H1 (cell line): ENCODE data around the gene CDK4. TPM values are rescaled to one million over a fixed set of nuclear protein-coding genes. Genes with fewer than 3 reads are reported as not detected.

Experiments
- CTCF ChIA-PET: fragments of 300-600 bp; sonication (Branson Sonifier 250); formaldehyde crosslinking; loops from one replicate; lab custom pipeline; 2021; ENCODE audit not compliant: partially characterized antibody; lab: Charles Lee
- POLR2A ChIA-PET: fragments of 300-600 bp; sonication (Branson Sonifier 250); formaldehyde crosslinking; loops from one replicate; lab custom pipeline; 2021; ENCODE audit warnings: inconsistent platforms; ENCODE audit not compliant: partially characterized antibody; lab: Charles Lee
- DNase-seq, 2 experiments: peaks; one replicate each; pipeline versions ENCODE4 v3.0.0 to v3.0.0-alpha.2; 2010 to 2022; ENCODE audit warnings: low spot score in 2 of 2, low read depth in 1 of 2, mixed read lengths in 1 of 2
- FAIRE-seq: peaks from 2 replicates; lab custom pipeline; 2011; peaks lifted over from hg19 to GRCh38; lab: Jason Lieb, UNC
- H2AFZ ChIP-seq: 2 replicates; pipeline ENCODE4 v1.8.1; 2012; ENCODE audit warnings: low read length, inconsistent platforms
- H2AK5ac ChIP-seq: 2 replicates; pipeline ENCODE4 v1.6.1; 2013; ENCODE audit warnings: low read depth, low read length
- H2BK120ac ChIP-seq: replicated peaks from 2 replicates; pipeline ENCODE3; 2013; ENCODE audit warnings: low read depth, low read length, inconsistent platforms
- H2BK12ac ChIP-seq: 2 replicates; pipeline ENCODE4 v1.6.1; 2013; ENCODE audit warnings: low read depth, low read length
- H2BK15ac ChIP-seq: 2 replicates; pipeline ENCODE4 v1.6.1; 2013; ENCODE audit warnings: low read length
- H2BK20ac ChIP-seq: 2 replicates; pipeline ENCODE4 v1.6.1; 2013; ENCODE audit warnings: low read length
- H2BK5ac ChIP-seq: 2 replicates; pipeline ENCODE4 v1.6.1; 2013; ENCODE audit warnings: low read depth, low read length
- H3K14ac ChIP-seq: 2 replicates; pipeline ENCODE4 v1.6.1; 2013; ENCODE audit warnings: inconsistent platforms; ENCODE audit not compliant: insufficient read length
- H3K18ac ChIP-seq: 2 replicates; pipeline ENCODE4 v1.6.1; 2013; ENCODE audit warnings: low read length; ENCODE audit errors: extremely low read depth
- H3K23ac ChIP-seq: 2 replicates; pipeline ENCODE4 v1.6.1; 2013; ENCODE audit warnings: inconsistent platforms; ENCODE audit not compliant: insufficient read length
- H3K23me2 ChIP-seq: 2 replicates; pipeline ENCODE4 v1.6.1; 2013; ENCODE audit warnings: low read depth, low read length
- H3K27ac ChIP-seq: 2 replicates; pipeline ENCODE4 v1.6.1; 2011; ENCODE audit warnings: low read depth, low read length, inconsistent platforms
- H3K27me3 ChIP-seq, 4 experiments: replicated peaks in 1 of 4; 1 replicate in 1 of 4; 2 replicates in 3 of 4; pipeline versions ENCODE4 v1.6.1 to v1.8.1; 2011 to 2013; ENCODE audit warnings: low read length in 3 of 4, mild to moderate bottlenecking in 3 of 4, inconsistent platforms in 2 of 4, mixed read lengths in 2 of 4, moderate library complexity in 1 of 4; ENCODE audit not compliant: control insufficient read depth in 3 of 4, insufficient read depth in 3 of 4; ENCODE audit errors: extremely low read depth in 1 of 4
- H3K36me3 ChIP-seq, 4 experiments: 2 replicates each; pipeline versions ENCODE4 v1.6.1 to v1.8.1; 2011 to 2013; ENCODE audit warnings: mild to moderate bottlenecking in 4 of 4, low read length in 3 of 4, moderate library complexity in 2 of 4, control low read depth in 1 of 4, inconsistent platforms in 1 of 4; ENCODE audit not compliant: insufficient read depth in 4 of 4, control insufficient read depth in 2 of 4
- H3K4ac ChIP-seq: replicated peaks from 2 replicates; pipeline ENCODE3; 2013; ENCODE audit warnings: low read length, low read depth, mixed read lengths, inconsistent platforms; ENCODE audit not compliant: insufficient read length
- H3K4me1 ChIP-seq, 4 experiments: replicated peaks in 1 of 4; 1 replicate in 1 of 4; 2 replicates in 3 of 4; pipeline versions ENCODE4 v1.6.1 to v1.8.1; 2011 to 2013; ENCODE audit warnings: low read length in 3 of 4, inconsistent platforms in 2 of 4, mixed read lengths in 1 of 4; ENCODE audit not compliant: insufficient read depth in 4 of 4, control insufficient read depth in 3 of 4
- H3K4me2 ChIP-seq, 2 experiments: 2 replicates each; pipeline versions ENCODE4 v1.6.1 to v1.8.1; 2011 to 2013; ENCODE audit warnings: low read depth in 2 of 2, low read length in 2 of 2, control low read depth in 1 of 2, inconsistent platforms in 1 of 2, mild to moderate bottlenecking in 1 of 2; ENCODE audit not compliant: insufficient read depth in 1 of 2
- H3K4me3 ChIP-seq, 4 experiments: fragments of 200-600, 300-600 bp in 1 of 4; sonication (generic), shearing (Covaris generic), sonication (Bioruptor Twin) in 1 of 4; 2 replicates each; pipeline versions ENCODE4 v1.5.1 to v1.8.1; 2011 to 2016; ENCODE audit warnings: low read length in 4 of 4, low read depth in 3 of 4, control low read depth in 2 of 4, inconsistent platforms in 2 of 4, mild to moderate bottlenecking in 2 of 4, mixed read lengths in 1 of 4, moderate library complexity in 1 of 4; ENCODE audit not compliant: insufficient read depth in 2 of 4; ENCODE audit errors: extremely low read depth in 1 of 4
- H3K56ac ChIP-seq: replicated peaks from 2 replicates; pipeline ENCODE3; 2013; ENCODE audit warnings: low read depth, mild to moderate bottlenecking, mixed read lengths, low read length, inconsistent platforms; ENCODE audit not compliant: insufficient read length
- H3K79me1 ChIP-seq: 2 replicates; pipeline ENCODE4 v1.6.1; 2013; ENCODE audit warnings: low read depth, low read length, control low read depth
- H3K79me2 ChIP-seq, 2 experiments: 2 replicates each; pipeline versions ENCODE4 v1.6.1 to v1.8.1; 2012 to 2013; ENCODE audit warnings: low read length in 2 of 2, mild to moderate bottlenecking in 2 of 2, inconsistent platforms in 1 of 2; ENCODE audit not compliant: insufficient read depth in 2 of 2, control insufficient read depth in 1 of 2
- H3K9ac ChIP-seq, 4 experiments: replicated peaks in 1 of 4; 1 replicate in 1 of 4; 2 replicates in 3 of 4; pipeline versions ENCODE4 v1.6.1 to v1.8.1; 2011 to 2013; ENCODE audit warnings: low read depth in 3 of 4, low read length in 3 of 4, control low read depth in 2 of 4, mild to moderate bottlenecking in 2 of 4, moderate library complexity in 2 of 4, inconsistent platforms in 1 of 4; ENCODE audit errors: extremely low read depth in 1 of 4
- H3K9me3 ChIP-seq, 2 experiments: 2 replicates each; pipeline versions ENCODE4 v1.6.1 to v1.8.1; 2012 to 2013; ENCODE audit warnings: mild to moderate bottlenecking in 2 of 2, moderate library complexity in 2 of 2, control low read depth in 1 of 2, inconsistent platforms in 1 of 2, low read depth in 1 of 2, low read length in 1 of 2, mixed read lengths in 1 of 2; ENCODE audit not compliant: insufficient read depth in 2 of 2
- H4K20me1 ChIP-seq, 2 experiments: replicated peaks in 1 of 2; 2 replicates each; pipeline versions ENCODE3 to v1.8.1; 2011 to 2013; ENCODE audit warnings: inconsistent platforms in 2 of 2, low read length in 2 of 2, mild to moderate bottlenecking in 1 of 2; ENCODE audit not compliant: insufficient read depth in 2 of 2, control insufficient read depth in 1 of 2
- H4K5ac ChIP-seq: 2 replicates; pipeline ENCODE4 v1.6.1; 2013; ENCODE audit warnings: low read length, low read depth, mixed read lengths, inconsistent platforms; ENCODE audit not compliant: insufficient read length
- H4K8ac ChIP-seq: 2 replicates; pipeline ENCODE4 v1.8.0; 2013; ENCODE audit warnings: mild to moderate bottlenecking, moderate library complexity, low read length, inconsistent platforms; ENCODE audit not compliant: insufficient read depth; ENCODE audit errors: extremely low read depth
- H4K91ac ChIP-seq: replicated peaks from 2 replicates; pipeline ENCODE3; 2013; ENCODE audit warnings: low read length, mixed read lengths, inconsistent platforms; ENCODE audit not compliant: insufficient read length
- BACH1 ChIP-seq: IDR thresholded peaks from 2 replicates; pipeline ENCODE4 v1.6.1; 2012; ENCODE audit warnings: low read length, improper control_type of control experiment
- EZH2 ChIP-seq: fragments of 200-600 bp; sonication (generic); IDR thresholded peaks from 2 replicates; pipeline ENCODE4 v1.7.1; 2012; ENCODE audit warnings: low read depth, mild to moderate bottlenecking, moderate library complexity, low read length, inconsistent platforms; ENCODE audit not compliant: severe bottlenecking
- JUN ChIP-seq: IDR thresholded peaks from 2 replicates; pipeline ENCODE4 v1.6.1; 2011; ENCODE audit warnings: low read depth, mild to moderate bottlenecking, improper control_type of control experiment, low read length
- KDM1A ChIP-seq: fragments of 200-600, 300-600 bp; sonication (generic); IDR thresholded peaks from 2 replicates; pipeline ENCODE4 v1.7.1; 2016; ENCODE audit warnings: mild to moderate bottlenecking, low read length, borderline replicate concordance
- NRF1 ChIP-seq: IDR thresholded peaks from 2 replicates; pipeline ENCODE4 v1.6.1; 2011; ENCODE audit warnings: mild to moderate bottlenecking, low read depth, low read length, improper control_type of control experiment
- POLR2A ChIP-seq, 2 experiments: IDR thresholded peaks; 1 replicate in 1 of 2; 2 replicates in 1 of 2; pipeline ENCODE4 v1.6.1; 2011; ENCODE audit warnings: low read depth in 2 of 2, low read length in 2 of 2, mild to moderate bottlenecking in 2 of 2; ENCODE audit errors: control extremely low read depth in 1 of 2
- RAD21 ChIP-seq, 2 experiments: IDR thresholded peaks in 1 of 2; conservative IDR thresholded peaks in 1 of 2; 2 replicates each; pipeline ENCODE4 v1.6.1; 2011; ENCODE audit warnings: low read depth in 2 of 2, low read length in 2 of 2, improper control_type of control experiment in 1 of 2, inconsistent platforms in 1 of 2, mild to moderate bottlenecking in 1 of 2, moderate library complexity in 1 of 2
- RXRA ChIP-seq: IDR thresholded peaks from 2 replicates; pipeline ENCODE4 v1.6.1; 2011; ENCODE audit warnings: low read depth, mild to moderate bottlenecking, low read length, moderate library complexity; ENCODE audit not compliant: insufficient read depth
- SAP30 ChIP-seq: fragments of 300-600 bp; sonication (generic); IDR thresholded peaks from 2 replicates; pipeline ENCODE4 v1.7.1; 2012; ENCODE audit warnings: low read length, moderate library complexity, mild to moderate bottlenecking, inconsistent platforms; ENCODE audit not compliant: insufficient read depth, insufficient replicate concordance
- SRF ChIP-seq: IDR thresholded peaks from 2 replicates; pipeline ENCODE4 v1.6.1; 2011; ENCODE audit warnings: mild to moderate bottlenecking, low read depth, low read length, moderate library complexity
- WGBS, 2 experiments: shearing (Covaris generic) in 1 of 2; methylation state at CpG; one replicate each; pipeline versions ENCODE4 v1.1.6 to v1.1.7; 2013 to 2015; ENCODE audit warnings: low lambda C conversion rate in 2 of 2, mixed read lengths in 2 of 2, inconsistent platforms in 1 of 2, low coverage in 1 of 2, missing lambda C conversion rate in 1 of 2; ENCODE audit not compliant: insufficient replicate concordance in 2 of 2, insufficient coverage in 1 of 2, insufficient read length in 1 of 2; ENCODE audit errors: extremely low coverage in 1 of 2, missing lambda C conversion rate in 1 of 2; 5-methylcytosine and 5-hydroxymethylcytosine counted together
- polyA plus RNA-seq, 7 experiments: library from polyadenylated mRNA; depleted of rRNA in 3 of 7; stranded (reverse) in 5 of 7; unstranded in 2 of 7; fragments of >200 nt in 5 of 7; fragments of 200-250 nt in 2 of 7; gene quantifications; 1 replicate in 5 of 7; 2 replicates in 1 of 7; 4 replicates in 1 of 7; pipeline versions ENCODE4 v1.2.1 to v1.2.3, GENCODE V29; 2011 to 2013; ENCODE audit warnings: missing spikeins in 2 of 7, mixed read lengths in 2 of 7
- total RNA-seq: library from RNA; stranded (reverse); fragmentation: NEBNext Ultra II Directional; extraction: Animal tissue kit (Norgen Biotek cat#: 25700); gene quantifications from 2 replicates; pipeline ENCODE4 v1.2.1, GENCODE V29; 2021
- TF ChIP-seq, protein P1 (sequence below): IDR thresholded peaks from 2 replicates; pipeline ENCODE4 v1.6.1; 2012; ENCODE audit warnings: inconsistent platforms
- TF ChIP-seq, protein P2 (sequence below): IDR thresholded peaks from 2 replicates; pipeline ENCODE4 v1.6.1; 2012; ENCODE audit warnings: low read length, inconsistent platforms

Gene CDK4
- total and polyA plus RNA-seq, 2 of the 8 experiments (the other 6 are each of a cell fraction or from before 2014, with no cell fraction given), result 174 to 368 TPM

DNA sequence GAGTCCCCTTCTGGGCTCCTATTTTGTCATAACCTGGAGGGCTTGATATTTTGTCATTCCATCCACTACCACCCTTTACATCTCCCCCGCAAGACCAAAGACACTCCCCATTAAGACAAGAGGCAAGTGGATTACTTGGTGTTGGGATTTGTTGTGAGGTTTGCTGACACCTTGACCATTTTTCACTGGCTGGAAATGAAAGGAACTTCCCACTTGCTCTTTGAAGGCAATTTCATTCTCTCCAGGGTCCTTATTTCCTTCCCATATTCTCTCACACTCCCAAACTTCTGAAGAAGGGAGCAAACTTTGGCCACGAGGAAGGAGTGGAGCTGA, 28.5 kb downstream of the CDK4 start:
- 76% methylated on average over 2 of the region's 2 CpGs; no CpG with 5 or more reads in 1 of the 2 experiments for WGBS, 2 experiments
- TF ChIP-seq, protein P1, sequence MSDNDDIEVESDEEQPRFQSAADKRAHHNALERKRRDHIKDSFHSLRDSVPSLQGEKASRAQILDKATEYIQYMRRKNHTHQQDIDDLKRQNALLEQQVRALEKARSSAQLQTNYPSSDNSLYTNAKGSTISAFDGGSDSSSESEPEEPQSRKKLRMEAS, result no peak
- TF ChIP-seq NRF1, result no peak
- no peak for TF ChIP-seq RAD21 (IDR thresholded peaks at IDR 0.05 in 1 of 2, conservative IDR thresholded peaks at IDR 0.05 in 1 of 2; ENCODE audit: low read depth in 2 of 2, low read length in 2 of 2)
- no peak for TF ChIP-seq BACH1
- TF ChIP-seq POLR2A (IDR thresholded peaks at IDR 0.05; ENCODE audit: control extremely low read depth in 1 of 2, low read depth in 2 of 2, low read length in 2 of 2), result no peak
- TF ChIP-seq JUN, result no peak
- no peak for TF ChIP-seq SRF
- no peak for TF ChIP-seq RXRA
- no peak for TF ChIP-seq KDM1A
- no peak for TF ChIP-seq EZH2
- TF ChIP-seq, protein P2, sequence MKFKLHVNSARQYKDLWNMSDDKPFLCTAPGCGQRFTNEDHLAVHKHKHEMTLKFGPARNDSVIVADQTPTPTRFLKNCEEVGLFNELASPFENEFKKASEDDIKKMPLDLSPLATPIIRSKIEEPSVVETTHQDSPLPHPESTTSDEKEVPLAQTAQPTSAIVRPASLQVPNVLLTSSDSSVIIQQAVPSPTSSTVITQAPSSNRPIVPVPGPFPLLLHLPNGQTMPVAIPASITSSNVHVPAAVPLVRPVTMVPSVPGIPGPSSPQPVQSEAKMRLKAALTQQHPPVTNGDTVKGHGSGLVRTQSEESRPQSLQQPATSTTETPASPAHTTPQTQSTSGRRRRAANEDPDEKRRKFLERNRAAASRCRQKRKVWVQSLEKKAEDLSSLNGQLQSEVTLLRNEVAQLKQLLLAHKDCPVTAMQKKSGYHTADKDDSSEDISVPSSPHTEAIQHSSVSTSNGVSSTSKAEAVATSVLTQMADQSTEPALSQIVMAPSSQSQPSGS, result no peak
- TF ChIP-seq SAP30, result no peak

More for the DNA sequence above, 28.5 kb downstream of the CDK4 start:
- H3K27me3 ChIP-seq, result peaks cover 18 to 46% (median 36%) of the 10 kb centered on the region in 4 experiments
- no peak overlapping the region for H3K4me3 ChIP-seq
- H4K5ac ChIP-seq, result no peak overlapping the region
- FAIRE-seq (no peak), DNase-seq (no peak)
- no peak overlapping the region for H3K18ac ChIP-seq
- H3K56ac ChIP-seq, result no peak overlapping the region
- H4K8ac ChIP-seq, result no peak overlapping the region
- H3K79me1 ChIP-seq, result no peaks in the 10 kb centered on the region
- H2BK12ac ChIP-seq, result no peak overlapping the region
- H3K9ac ChIP-seq, result no peak overlapping the region
- H3K4me2 ChIP-seq, result no peak overlapping the region
- no peak overlapping the region for H3K14ac ChIP-seq
- CTCF ChIA-PET, result interaction anchor here (0.6 to 11.7 kb wide), 7 partner anchors 10 to 694 kb away, joined by 3 to 149 read pairs (median 4); partner anchors contain the start of gene AGAP2
- H2BK5ac ChIP-seq, result no peak overlapping the region
- no peak overlapping the region for H2BK15ac ChIP-seq
- H3K4ac ChIP-seq, result no peak overlapping the region
- no peaks in the 10 kb centered on the region for H3K9me3 ChIP-seq
- H3K27ac ChIP-seq, result no peak overlapping the region
- H2AFZ ChIP-seq, result no peak overlapping the region
- H3K36me3 ChIP-seq, result peaks cover 0 to 8% (median 3%) of the 10 kb centered on the region in 4 experiments; a peak in 3 of 8 replicates
- H3K79me2 ChIP-seq, result no peaks in the 10 kb centered on the region
- no peak overlapping the region for H2BK20ac ChIP-seq
- no peak overlapping the region for H4K91ac ChIP-seq
- H3K23me2 ChIP-seq, result peaks cover 12% of the 10 kb centered on the region; the same call in 1 of the 2 replicates
- POLR2A ChIA-PET, result interaction anchor here (1.0 to 7.4 kb wide), 8 partner anchors 9 to 140 kb away, joined by 3 to 59 read pairs (median 4); partner anchors contain the start of genes AGAP2, CYP27B1 and TSPAN31
- no peak overlapping the region for H3K23ac ChIP-seq
- no peak overlapping the region for H2BK120ac ChIP-seq
- peaks cover 2 to 9% of the 10 kb centered on the region in 2 experiments for H4K20me1 ChIP-seq
- no peak overlapping the region for H2AK5ac ChIP-seq
- peaks cover 0 to 20% (median 13%) of the 10 kb centered on the region in 4 experiments; a peak in 5 of 7 replicates for H3K4me1 ChIP-seq
